GM10266 (cell line): ENCODE measurements around the gene PLEKHA4.
"Not testable (repeated sequence)": the region's sequence is repeated elsewhere in the genome, so short reads cannot be mapped to it uniquely, and the experiment has no call there.

Experiments
- DNase-seq: peaks from one replicate; pipeline ENCODE4 v3.0.0; 2012; ENCODE audit errors: extremely low spot score
- CTCF ChIP-seq: IDR thresholded peaks from 2 replicates; pipeline ENCODE4 v1.5.1; 2012; ENCODE audit warnings: mild to moderate bottlenecking, low read depth; ENCODE audit not compliant: control insufficient read depth, insufficient read depth; ENCODE audit errors: missing control alignments

The PLEKHA4 gene

DNA sequence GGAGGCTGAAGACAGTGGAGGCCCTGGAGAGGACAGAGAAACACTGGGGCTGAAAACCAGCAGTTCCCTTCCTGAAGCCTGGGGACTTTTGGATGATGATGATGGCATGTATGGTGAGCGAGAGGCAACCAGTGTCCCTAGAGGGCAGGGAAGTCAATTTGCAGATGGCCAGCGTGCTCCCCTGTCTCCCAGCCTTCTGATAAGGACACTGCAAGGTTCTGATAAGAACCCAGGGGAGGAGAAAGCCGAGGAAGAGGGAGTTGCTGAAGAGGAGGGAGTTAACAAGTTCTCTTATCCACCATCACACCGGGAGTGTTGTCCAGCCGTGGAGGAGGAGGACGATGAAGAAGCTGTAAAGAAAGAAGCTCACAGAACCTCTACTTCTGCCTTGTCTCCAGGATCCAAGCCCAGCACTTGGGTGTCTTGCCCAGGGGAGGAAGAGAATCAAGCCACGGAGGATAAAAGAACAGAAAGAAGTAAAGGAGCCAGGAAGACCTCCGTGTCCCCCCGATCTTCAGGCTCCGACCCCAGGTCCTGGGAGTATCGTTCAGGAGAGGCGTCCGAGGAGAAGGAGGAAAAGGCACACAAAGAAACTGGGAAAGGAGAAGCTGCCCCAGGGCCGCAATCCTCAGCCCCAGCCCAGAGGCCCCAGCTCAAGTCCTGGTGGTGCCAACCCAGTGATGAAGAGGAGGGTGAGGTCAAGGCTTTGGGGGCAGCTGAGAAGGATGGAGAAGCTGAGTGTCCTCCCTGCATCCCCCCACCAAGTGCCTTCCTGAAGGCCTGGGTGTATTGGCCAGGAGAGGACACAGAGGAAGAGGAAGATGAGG lies 5.3 kb upstream of the PLEKHA4 start:
- no peak for DNase-seq
- TF ChIP-seq CTCF = no peak

GRCh38 chr19:48872884-48873475 lies 4.6 kb upstream of the PLEKHA4 start:
- DNase-seq = peak; percentile 86
- no peak for TF ChIP-seq CTCF

DNA sequence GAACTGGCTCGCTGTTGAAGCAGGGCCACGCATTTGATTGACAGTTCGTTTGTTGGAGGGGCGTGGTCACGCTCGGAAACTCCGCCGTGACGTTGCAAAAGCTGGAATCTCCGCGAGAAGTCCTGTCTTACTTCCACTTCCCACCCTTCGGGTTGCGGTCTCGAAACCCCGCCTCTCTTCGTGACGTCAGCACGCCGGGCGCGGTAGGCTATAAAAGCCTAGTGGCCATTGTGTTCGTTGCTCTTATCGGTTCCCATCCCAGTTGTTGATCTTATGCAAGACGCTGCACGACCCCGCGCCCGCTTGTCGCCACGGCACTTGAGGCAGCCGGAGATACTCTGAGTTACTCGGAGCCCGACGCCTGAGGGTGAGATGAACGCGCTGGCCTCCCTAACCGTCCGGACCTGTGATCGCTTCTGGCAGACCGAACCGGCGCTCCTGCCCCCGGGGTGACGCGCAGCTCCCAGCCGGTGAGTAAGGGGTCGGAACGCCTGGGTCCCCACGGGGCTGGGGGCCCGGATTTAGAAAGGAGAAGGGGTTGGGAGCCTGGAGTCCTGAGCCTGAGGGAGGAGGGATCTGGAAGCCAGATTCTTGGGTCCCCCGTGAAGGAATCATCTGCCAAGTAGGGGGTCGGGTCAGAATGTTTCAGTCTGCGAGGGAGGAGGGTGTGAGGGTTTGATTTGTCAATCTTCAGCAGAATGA lies 3.9 kb upstream of the PLEKHA4 start, which contains the start of gene PPP1R15A:
Gene PPP1R15A, plus strand, starts transcription at position 240 of the 702 bp plus-strand sequence. CDS start 813 bp downstream, outside the sequence.
- peak; percentile 96 for DNase-seq
- TF ChIP-seq CTCF = no peak

GRCh38 chr19:48871471-48872181 lies 3.2 kb upstream of the PLEKHA4 start:
- DNase-seq = not testable (repeated sequence)

DNA sequence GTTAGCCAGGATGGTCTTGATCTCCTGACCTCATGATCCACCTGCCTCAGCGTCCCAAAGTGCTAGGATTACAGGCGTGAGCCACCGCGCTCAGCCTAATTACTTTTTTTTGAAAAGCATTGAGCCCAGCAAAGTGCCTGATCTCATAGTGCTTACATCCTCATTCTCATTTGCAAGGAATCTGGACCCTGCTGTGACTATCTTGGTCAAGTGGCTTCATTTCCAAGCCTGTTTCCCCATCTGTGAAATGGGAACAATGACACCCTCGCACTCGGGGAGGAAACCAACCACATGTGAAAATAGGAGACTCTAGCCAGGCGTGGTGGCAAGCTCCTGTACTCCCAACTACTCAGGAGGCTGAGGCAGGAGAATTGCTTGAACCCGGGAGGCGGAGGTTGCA lies 1.6 kb upstream of the PLEKHA4 start:
- TF ChIP-seq CTCF = no peak
- DNase-seq = no peak

DNA sequence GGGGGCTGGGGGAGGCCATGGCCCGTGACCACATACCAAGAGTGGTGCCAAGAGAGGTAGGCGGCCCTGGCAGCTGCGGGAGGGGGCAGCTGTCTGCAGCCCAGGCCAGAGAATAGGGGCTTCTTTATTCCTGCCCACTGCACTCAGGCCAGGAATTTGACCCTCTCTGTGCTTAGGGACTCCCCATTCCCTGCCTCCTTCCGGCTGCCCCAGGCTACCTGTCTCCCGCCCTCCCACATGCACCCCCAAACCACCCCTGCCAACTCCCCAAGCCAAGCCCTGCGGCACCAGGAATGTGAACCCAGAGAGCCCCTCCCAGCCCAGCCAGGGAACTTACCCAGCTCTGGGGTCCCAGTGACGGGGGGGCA lies 687 bp downstream of the PLEKHA4 start:
- TF ChIP-seq CTCF = no peak
- DNase-seq = no peak

- no peak for DNase-seq
- no peak for TF ChIP-seq CTCF
These were observed 1.2 kb downstream of the PLEKHA4 start for GRCh38 chr19:48867123-48867745.
